Activated CD8-positive, alpha-beta memory T cell treated with anti-CD3 and anti-CD28 coated beads, Interleukin-2, amount 50 U/mL, for 48 hours (primary cell): ENCODE measurements around the gene POLR3E.
"Not testable (repeated sequence)": the region's sequence is repeated elsewhere in the genome, so short reads cannot be mapped to it uniquely, and the experiment has no call there.

Experiments
- DNase-seq: peaks from one replicate; pipeline ENCODE4 v3.0.0-alpha.2; 2020

POLR3E gene

GRCh38 chr16:22337045-22337444, 39.8 kb downstream of the POLR3E start:
- no peak for DNase-seq

GRCh38 chr16:22337849-22338635, 40.8 kb downstream of the POLR3E start:
- no peak for DNase-seq

GRCh38 chr16:22340945-22341344, 43.7 kb downstream of the POLR3E start:
- DNase-seq, result no peak

- DNase-seq, result no peak
These were observed 44.9 kb downstream of the POLR3E start for GRCh38 chr16:22342082-22342481.

- DNase-seq, result no peak
These were observed 49.3 kb downstream of the POLR3E start for GRCh38 chr16:22346483-22346882.

- DNase-seq, result no peak
These were observed 50.1 kb downstream of the POLR3E start for GRCh38 chr16:22347100-22347820.

GRCh38 chr16:22348291-22348690, 51.1 kb downstream of the POLR3E start:
- DNase-seq, result no peak

GRCh38 chr16:22351017-22351416, 53.8 kb downstream of the POLR3E start:
- not testable (repeated sequence) for DNase-seq

GRCh38 chr16:22352140-22352539, 54.9 kb downstream of the POLR3E start:
- no peak for DNase-seq

- DNase-seq, result no peak
These were observed 55.5 kb downstream of the POLR3E start for GRCh38 chr16:22352723-22353122.

GRCh38 chr16:22353191-22353919, 56.1 kb downstream of the POLR3E start:
- no peak for DNase-seq

- DNase-seq, result no peak
These were observed 56.8 kb downstream of the POLR3E start for GRCh38 chr16:22353933-22354541.

GRCh38 chr16:22355487-22355908, 58.3 kb downstream of the POLR3E start:
- no peak for DNase-seq

- no peak for DNase-seq
These were observed 59.9 kb downstream of the POLR3E start for GRCh38 chr16:22356930-22357634.

GRCh38 chr16:22357635-22357971, 60.4 kb downstream of the POLR3E start:
- no peak for DNase-seq

- no peak for DNase-seq
These were observed 60.8 kb downstream of the POLR3E start for GRCh38 chr16:22358000-22358399.

GRCh38 chr16:22359679-22360078, 62.5 kb downstream of the POLR3E start:
- no peak for DNase-seq

GRCh38 chr16:22360963-22361659, 63.9 kb downstream of the POLR3E start:
- DNase-seq, result no peak

GRCh38 chr16:22364241-22364640, 67.0 kb downstream of the POLR3E start:
- DNase-seq, result no peak

- DNase-seq, result no peak
These were observed 69.2 kb downstream of the POLR3E start for GRCh38 chr16:22366371-22366770.

- no peak for DNase-seq
These were observed 69.7 kb downstream of the POLR3E start for GRCh38 chr16:22366889-22367288.
